ENCODE measurements around the gene CEP85L. TPM values are rescaled to one million over a fixed set of nuclear protein-coding genes. Genes with fewer than 3 reads are reported as not detected.

CEP85L gene
- total and polyA plus RNA-seq, 2 of the 13 experiments (the other 11 are each of a cell fraction or from before 2014, with no cell fraction given) = 0.44 to 1.7 TPM

GRCh38 chr6:118468682-118469465, 182.5 kb downstream of the CEP85L start (continued):
- no peak for TF ChIP-seq CBX1 (IDR thresholded peaks at IDR 0.05; ENCODE audit: low read depth)
- no peak for TF ChIP-seq NCOR1 (IDR thresholded peaks at IDR 0.05; ENCODE audit: borderline replicate concordance, low read length)
- no peak for TF ChIP-seq ZNF556 (CRISPR knock-in tag; IDR thresholded peaks at IDR 0.05; ENCODE audit: borderline replicate concordance)
- TF ChIP-seq ARID5B (CRISPR knock-in tag; IDR thresholded peaks at IDR 0.05) = peak; percentile 79
- no peak for TF ChIP-seq JUND (CRISPR knock-in tag; IDR thresholded peaks at IDR 0.05)
- TF ChIP-seq ZGPAT (CRISPR knock-in tag; IDR thresholded peaks at IDR 0.05) = peak; percentile 68
- peak in 1 of 2 experiments; percentile 10; a peak in 1 of 4 replicates for TF ChIP-seq ATF4 (CRISPR knock-in tag; IDR thresholded peaks at IDR 0.05)
- TF ChIP-seq PBX2 (CRISPR knock-in tag; IDR thresholded peaks at IDR 0.05) = 0 out of 2 replicates have a peak, but pooled peaks have one; percentile 42
- no peak for TF ChIP-seq CREB1 (IDR thresholded peaks at IDR 0.05)
- peak; percentile 55 for TF ChIP-seq CREB1 (CRISPR knock-in tag; IDR thresholded peaks at IDR 0.05)
- no peak for TF ChIP-seq ZNF546 (CRISPR knock-in tag; conservative IDR thresholded peaks at IDR 0.05)
- TF ChIP-seq EP300 (IDR thresholded peaks at IDR 0.05; ENCODE audit: low read depth in 2 of 2, low read length in 2 of 2) = peak in 1 of 2 experiments; percentile 60; a peak in 2 of 4 replicates
- no peak for TF ChIP-seq EP300 (CRISPR knock-in tag; IDR thresholded peaks at IDR 0.05; ENCODE audit: borderline replicate concordance)
- TF ChIP-seq THAP11 (CRISPR knock-in tag; IDR thresholded peaks at IDR 0.05) = peak; percentile 24; the same call in 1 of the 2 replicates
- peak; percentile 76 for TF ChIP-seq GATAD2A (CRISPR knock-in tag; IDR thresholded peaks at IDR 0.05)
- TF ChIP-seq RCOR2 (CRISPR knock-in tag; IDR thresholded peaks at IDR 0.05) = peak; percentile 65; the same call in 1 of the 2 replicates
- peak; percentile 76; the same call in 1 of the 2 replicates for TF ChIP-seq SOX5 (CRISPR knock-in tag; IDR thresholded peaks at IDR 0.05; ENCODE audit: borderline replicate concordance)
- TF ChIP-seq TCF7 (IDR thresholded peaks at IDR 0.05; ENCODE audit: low read depth) = peak; percentile 50
- TF ChIP-seq TBX3 (IDR thresholded peaks at IDR 0.05; ENCODE audit: borderline replicate concordance) = peak; percentile 65; the same call in 1 of the 2 replicates
- TF ChIP-seq KAT8 (CRISPR knock-in tag; IDR thresholded peaks at IDR 0.05) = peak; percentile 35; the same call in 1 of the 2 replicates
- TF ChIP-seq SSRP1 (CRISPR knock-in tag; IDR thresholded peaks at IDR 0.05) = 0 out of 2 replicates have a peak, but pooled peaks have one; percentile 34
- 0 out of 2 replicates have a peak, but pooled peaks have one; percentile 31 for TF ChIP-seq MIXL1 (CRISPR knock-in tag; IDR thresholded peaks at IDR 0.05)
- 0 out of 2 replicates have a peak, but pooled peaks have one; percentile 15 for TF ChIP-seq GATAD1 (CRISPR knock-in tag; IDR thresholded peaks at IDR 0.05)
- TF ChIP-seq FOSL2 (CRISPR knock-in tag; IDR thresholded peaks at IDR 0.05) = peak; percentile 69; the same call in 1 of the 2 replicates

All from HepG2 (cell line).